B cell (primary cell): ENCODE results near the gene CNN1. TPM values are rescaled to one million over a fixed set of nuclear protein-coding genes. Genes with fewer than 3 reads are reported as not detected.

Source experiments
- ATAC-seq: fragments of 200-7000 bp; cut with Tn5 transposase; one replicate; pipeline ENCODE4 v1.10.0; 2021; ENCODE audit warnings: low read depth, mild to moderate bottlenecking, moderate number of reproducible peaks, moderate library complexity
- CTCF ChIA-PET: fragments of 350-600 bp; sonication (Branson Sonifier 250); formaldehyde crosslinking; loops from one replicate; lab custom pipeline; 2021; ENCODE audit warnings: antibody characterized with exemption, inconsistent platforms; lab: Charles Lee
- POLR2A ChIA-PET: fragments of 350-600 bp; sonication (Branson Sonifier 250); formaldehyde crosslinking; loops from one replicate; lab custom pipeline; 2021; ENCODE audit warnings: antibody characterized with exemption; lab: Charles Lee
- DNase-seq: peaks from one replicate; pipeline ENCODE4 v3.0.0; 2013
- H2AFZ ChIP-seq: 2 replicates; pipeline ENCODE4 v1.6.1; 2012; ENCODE audit warnings: mild to moderate bottlenecking, low read depth, low read length; ENCODE audit not compliant: insufficient read depth, poor library complexity, severe bottlenecking
- H3K27ac ChIP-seq, 2 donors: 1 replicate in 1 of 2; 2 replicates in 1 of 2; pipeline ENCODE4 v1.5.1; 2012 to 2013; ENCODE audit warnings: low read length in 2 of 2, mild to moderate bottlenecking in 2 of 2, moderate library complexity in 1 of 2
- H3K27me3 ChIP-seq, 4 experiments: fragments of 200-600 bp in 1 of 4; sonication (generic) in 1 of 4; replicated peaks in 1 of 4; 1 replicate in 2 of 4; 2 replicates in 2 of 4; pipeline versions ENCODE4 v1.6.1 to v1.7.0; 2013 to 2016; ENCODE audit warnings: low read length in 3 of 4, mild to moderate bottlenecking in 2 of 4, mixed read lengths in 1 of 4, moderate library complexity in 1 of 4; ENCODE audit not compliant: insufficient read depth in 4 of 4, control insufficient read depth in 3 of 4; ENCODE audit errors: control extremely low read depth in 1 of 4
- H3K36me3 ChIP-seq, 2 experiments: replicated peaks in 1 of 2; 1 replicate in 1 of 2; 2 replicates in 1 of 2; pipeline versions ENCODE4 v1.6.1 to v1.7.1; 2013; ENCODE audit warnings: low read length in 1 of 2; ENCODE audit not compliant: insufficient read depth in 2 of 2, control insufficient read depth in 1 of 2; ENCODE audit errors: control extremely low read depth in 1 of 2, extremely low read depth in 1 of 2
- H3K4me1 ChIP-seq, 2 donors: fragments of 200-600 bp in 1 of 2; sonication (generic) in 1 of 2; 1 replicate in 1 of 2; 2 replicates in 1 of 2; pipeline versions ENCODE4 v1.5.1 to v1.6.1; 2013 to 2017; ENCODE audit warnings: low read length in 2 of 2; ENCODE audit not compliant: control insufficient read depth in 2 of 2, insufficient read depth in 2 of 2
- H3K4me2 ChIP-seq: replicated peaks from 2 replicates; pipeline ENCODE3; 2012; ENCODE audit warnings: mild to moderate bottlenecking, low read depth, low read length; ENCODE audit not compliant: poor library complexity, severe bottlenecking
- H3K4me3 ChIP-seq, 5 experiments: fragments of 200-600 bp in 1 of 5; sonication (generic) in 1 of 5; 1 replicate in 3 of 5; 2 replicates in 2 of 5; pipeline versions ENCODE4 v1.5.1 to v1.7.0; 2011 to 2016; ENCODE audit warnings: low read length in 4 of 5, mild to moderate bottlenecking in 4 of 5, low read depth in 2 of 5, control low read depth in 1 of 5, moderate library complexity in 1 of 5; ENCODE audit not compliant: insufficient read depth in 1 of 5; ENCODE audit errors: control extremely low read depth in 1 of 5, extremely low read depth in 1 of 5
- H3K79me2 ChIP-seq: fragments of 200-600 bp; sonication (generic); one replicate; pipeline ENCODE4 v1.6.0; 2016; ENCODE audit warnings: low read length; ENCODE audit not compliant: control insufficient read depth, insufficient read depth
- H3K9ac ChIP-seq: fragments of 200-600 bp; sonication (generic); 2 replicates; pipeline ENCODE4 v1.6.1; 2017; ENCODE audit warnings: mild to moderate bottlenecking, low read length, moderate library complexity
- H3K9me3 ChIP-seq, 3 donors: one replicate each; pipeline versions ENCODE4 v1.6.1 to v1.7.1; 2013; ENCODE audit warnings: low read length in 2 of 3; ENCODE audit not compliant: control insufficient read depth in 2 of 3, insufficient read depth in 1 of 3; ENCODE audit errors: control extremely low read depth in 1 of 3
- H4K20me1 ChIP-seq: 2 replicates; pipeline ENCODE4 v1.6.0; 2012; ENCODE audit warnings: mild to moderate bottlenecking, low read length; ENCODE audit not compliant: insufficient read depth, control insufficient read depth, poor library complexity, severe bottlenecking
- H3K27ac Mint-ChIP-seq: one replicate; pipeline ENCODE4 v1.8.0; 2021; ENCODE audit warnings: mixed read lengths
- H3K27me3 Mint-ChIP-seq: one replicate; pipeline ENCODE4 v1.8.0; 2021; ENCODE audit warnings: mixed read lengths
- H3K4me1 Mint-ChIP-seq: one replicate; pipeline ENCODE4 v1.8.0; 2021; ENCODE audit warnings: mixed read lengths
- H3K4me3 Mint-ChIP-seq: one replicate; pipeline ENCODE4 v1.8.0; 2021; ENCODE audit warnings: mixed read lengths
- H3K9me3 Mint-ChIP-seq: one replicate; pipeline ENCODE4 v1.8.0; 2022; ENCODE audit warnings: mixed read lengths; ENCODE audit not compliant: insufficient read depth
- CTCF ChIP-seq: fragments of 200-600 bp; IDR thresholded peaks from one replicate; pipeline ENCODE4 v1.8.0; 2022; ENCODE audit warnings: antibody characterized with exemption, mild to moderate bottlenecking
- EZH2 ChIP-seq: IDR thresholded peaks from 2 replicates; pipeline ENCODE4 v1.6.1; 2012; ENCODE audit warnings: borderline replicate concordance, low read depth, mild to moderate bottlenecking, moderate library complexity, low read length; ENCODE audit not compliant: insufficient read depth, poor library complexity, severe bottlenecking
- WGBS: methylation state at CpG from one replicate; pipeline ENCODE4 v1.1.5; 2013; ENCODE audit warnings: missing lambda C conversion rate; ENCODE audit not compliant: insufficient coverage; 5-methylcytosine and 5-hydroxymethylcytosine counted together
- intact Hi-C: fragments of 100-400 bp; cut with micrococcal nuclease; formaldehyde crosslinking; loops from one replicate; pipeline ENCODE4 v1.10.0; 2022
- polyA plus RNA-seq: library from polyadenylated mRNA; depleted of rRNA; stranded (reverse); fragments of >200 nt; gene quantifications from 2 replicates; pipeline ENCODE4 v1.2.3, GENCODE V29; 2012
- total RNA-seq, 2 donors: library from RNA; stranded (reverse); fragments of 120-200 nt in 1 of 2; gene quantifications; 1 replicate in 1 of 2; 2 replicates in 1 of 2; pipeline versions ENCODE4 v1.2.3 to v1.2.4, GENCODE V29; 2013 to 2022

Gene CNN1
- total and polyA plus RNA-seq, 2 donors (not counting 1 experiment from before 2014, with no cell fraction given) = not detected

- Mint-ChIP-seq H3K4me3 (no peak overlapping the region), H3K27me3 (no peaks in the 10 kb centered on the region), H3K9me3 (no peaks in the 10 kb centered on the region), H3K4me1 (no peaks in the 10 kb centered on the region), H3K27ac (no peak overlapping the region)
- Histone ChIP-seq H3K27me3 (no peaks in the 10 kb centered on the region), H3K36me3 (peaks cover 0 to 24% of the 10 kb centered on the region in 2 experiments), H3K4me2 (no peak overlapping the region), H2AFZ (no peak overlapping the region), H4K20me1 (no peaks in the 10 kb centered on the region), H3K4me3 (no peak overlapping the region), H3K9me3 (no peaks in the 10 kb centered on the region), H3K79me2 (no peaks in the 10 kb centered on the region), H3K9ac (no peak overlapping the region), H3K27ac (no peak overlapping the region), H3K4me1 (no peaks in the 10 kb centered on the region)
- CTCF ChIA-PET = no interaction called here
- POLR2A ChIA-PET = no interaction called here
- WGBS = 98% methylated on average over 10 of the region's 10 CpGs
- TF ChIP-seq EZH2 (no peak), CTCF (no peak)
- ATAC-seq (no peak), DNase-seq (no peak)
- intact Hi-C loops = no loop called here
These were observed 43.2 kb upstream of the CNN1 start for GRCh38 chr19:11495481-11495880.

DNA sequence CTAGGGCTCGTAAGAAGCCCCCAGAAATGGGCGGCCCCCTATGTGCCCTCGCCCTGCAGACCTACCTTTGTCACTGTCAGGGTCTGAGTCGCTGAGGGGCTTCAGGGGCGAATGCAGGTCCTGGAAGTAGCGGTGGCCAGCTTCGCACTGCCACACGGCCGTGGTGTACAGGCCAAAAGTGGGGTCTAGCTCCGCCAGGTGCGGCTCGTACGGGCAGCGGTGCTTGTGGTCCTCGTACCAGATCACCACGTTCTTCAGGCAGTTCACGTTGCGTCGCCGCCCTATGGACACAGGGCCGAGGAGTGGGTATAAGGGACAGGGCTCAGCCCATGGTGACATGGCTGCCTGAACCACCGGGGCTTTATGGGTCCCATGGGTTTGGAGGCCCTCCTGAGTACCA is 42.8 kb upstream of the CNN1 start:
- DNase-seq (no peak), ATAC-seq (no peak)
- H3K4me2 ChIP-seq = no peak overlapping the region
- no peaks in the 10 kb centered on the region for H4K20me1 ChIP-seq
- no peaks in the 10 kb centered on the region for H3K79me2 ChIP-seq
- H3K4me3 ChIP-seq = no peak overlapping the region
- H3K27ac ChIP-seq = no peak overlapping the region
- intact Hi-C loops = loop anchor here (1.0 to 2.0 kb wide), 2 partner anchors 65 to 91 kb away; no protein-coding TSS in a partner anchor
- no peaks in the 10 kb centered on the region for H3K27me3 ChIP-seq
- Mint-ChIP-seq H3K9me3 (no peaks in the 10 kb centered on the region), H3K4me1 (no peaks in the 10 kb centered on the region), H3K27me3 (no peaks in the 10 kb centered on the region), H3K4me3 (no peak overlapping the region), H3K27ac (no peak overlapping the region)
- POLR2A ChIA-PET = no interaction called here
- H3K4me1 ChIP-seq = no peaks in the 10 kb centered on the region
- H3K9me3 ChIP-seq = no peaks in the 10 kb centered on the region
- TF ChIP-seq EZH2 (no peak), CTCF (no peak)
- H2AFZ ChIP-seq = no peak overlapping the region
- H3K36me3 ChIP-seq = peaks cover 0 to 22% of the 10 kb centered on the region in 2 experiments
- CTCF ChIA-PET = interaction anchor here (0.5 to 0.6 kb wide), 2 partner anchors 70 to 117 kb away, joined by 5 to 6 read pairs; no protein-coding TSS in a partner anchor
- no peak overlapping the region for H3K9ac ChIP-seq
- 96% methylated on average over 22 of the region's 22 CpGs for WGBS
